GM23338 (cell line): ENCODE measurements around the gene DIRAS2.

Experiments
- CTCF ChIP-seq, 2 experiments: fragments of 200-600 bp in 1 of 2; sonication (generic) in 1 of 2; conservative IDR thresholded peaks; 2 replicates each; pipeline versions ENCODE4 v1.5.1 to v1.6.1; 2016 to 2017; ENCODE audit warnings: antibody characterized with exemption in 2 of 2, low read depth in 2 of 2, mild to moderate bottlenecking in 2 of 2, moderate library complexity in 1 of 2
- ETS1 ChIP-seq: IDR thresholded peaks from 2 replicates; pipeline ENCODE4 v1.6.1; 2016; ENCODE audit warnings: antibody characterized with exemption
- EZH2 ChIP-seq: fragments of 200-600 bp; sonication (generic); IDR thresholded peaks from one replicate; pipeline ENCODE4 v1.8.0; 2017; ENCODE audit warnings: antibody characterized with exemption, mild to moderate bottlenecking, low read depth; ENCODE audit not compliant: unreplicated experiment
- EZH2phosphoT487 ChIP-seq: fragments of 200-600 bp; sonication (generic); IDR thresholded peaks from one replicate; pipeline ENCODE4 v1.8.1; 2018; ENCODE audit warnings: antibody characterized with exemption; ENCODE audit not compliant: unreplicated experiment
- JUNB ChIP-seq: IDR thresholded peaks from one replicate; pipeline ENCODE4 v1.6.1; 2016; ENCODE audit warnings: antibody characterized with exemption; ENCODE audit not compliant: unreplicated experiment
- POLR2AphosphoS5 ChIP-seq: IDR thresholded peaks from 2 replicates; pipeline ENCODE4 v1.6.1; 2016; ENCODE audit warnings: antibody characterized with exemption, low read depth
- REST ChIP-seq: IDR thresholded peaks from one replicate; pipeline ENCODE4 v1.6.1; 2018; ENCODE audit warnings: antibody characterized with exemption; ENCODE audit not compliant: unreplicated experiment

- TF ChIP-seq CTCF (conservative IDR thresholded peaks at IDR 0.05; ENCODE audit: low read depth in 2 of 2) (no peak), REST (no peak), EZH2 (no peak), JUNB (no peak), POLR2AphosphoS5 (no peak), ETS1 (no peak), EZH2phosphoT487 (no peak)
Measured at GRCh38 chr9:90611121-90611520, 31.5 kb downstream of the DIRAS2 start.
